Trophoblast cell (in vitro differentiated cells and primary cell): ENCODE data around the gene LIMK1.
A peak's percentile ranks its signal among the peaks of the same experiment; 100 is the strongest.

Source experiments
- DNase-seq, 2 donors: peaks; one replicate each; pipeline ENCODE4 v3.0.0-alpha.2; 2016
- H2AFZ ChIP-seq: 2 replicates; pipeline ENCODE4 v1.6.1; 2013; ENCODE audit warnings: low read length, moderate library complexity, mild to moderate bottlenecking; ENCODE audit not compliant: insufficient read depth, poor library complexity
- H2AK5ac ChIP-seq: 2 replicates; pipeline ENCODE4 v1.6.1; 2013; ENCODE audit warnings: mild to moderate bottlenecking, low read length
- H2BK120ac ChIP-seq: 2 replicates; pipeline ENCODE4 v1.6.1; 2013; ENCODE audit warnings: low read length, mild to moderate bottlenecking, moderate library complexity; ENCODE audit not compliant: insufficient read depth, poor library complexity
- H2BK12ac ChIP-seq: 2 replicates; pipeline ENCODE4 v1.6.1; 2013; ENCODE audit warnings: mild to moderate bottlenecking, low read length, moderate library complexity
- H2BK5ac ChIP-seq: 2 replicates; pipeline ENCODE4 v1.6.1; 2013; ENCODE audit warnings: low read length, low read depth, moderate library complexity, mild to moderate bottlenecking; ENCODE audit not compliant: poor library complexity
- H3K14ac ChIP-seq: 2 replicates; pipeline ENCODE4 v1.6.1; 2013; ENCODE audit warnings: mild to moderate bottlenecking, low read length
- H3K18ac ChIP-seq: 2 replicates; pipeline ENCODE4 v1.6.1; 2013; ENCODE audit warnings: mild to moderate bottlenecking, low read length
- H3K23ac ChIP-seq: 2 replicates; pipeline ENCODE4 v1.6.1; 2013; ENCODE audit warnings: low read length
- H3K27ac ChIP-seq: 2 replicates; pipeline ENCODE4 v1.5.1; 2013; ENCODE audit warnings: low read depth, mild to moderate bottlenecking, inconsistent platforms, low read length, moderate library complexity
- H3K27me3 ChIP-seq: 2 replicates; pipeline ENCODE4 v1.6.1; 2013; ENCODE audit warnings: inconsistent platforms, mild to moderate bottlenecking, low read length, moderate library complexity; ENCODE audit not compliant: insufficient read depth
- H3K36me3 ChIP-seq, 2 experiments: 1 replicate in 1 of 2; 2 replicates in 1 of 2; pipeline ENCODE4 v1.6.1; 2013; ENCODE audit warnings: low read length in 2 of 2, mild to moderate bottlenecking in 2 of 2, moderate library complexity in 1 of 2; ENCODE audit not compliant: insufficient read depth in 2 of 2, control insufficient read depth in 1 of 2
- H3K4ac ChIP-seq: 2 replicates; pipeline ENCODE4 v1.6.1; 2013; ENCODE audit warnings: low read depth, mild to moderate bottlenecking, low read length, moderate library complexity
- H3K4me1 ChIP-seq, 2 experiments: 1 replicate in 1 of 2; 2 replicates in 1 of 2; pipeline ENCODE4 v1.6.1; 2013; ENCODE audit warnings: low read length in 2 of 2, mild to moderate bottlenecking in 2 of 2, moderate library complexity in 1 of 2; ENCODE audit not compliant: insufficient read depth in 2 of 2, control insufficient read depth in 1 of 2
- H3K4me2 ChIP-seq: 2 replicates; pipeline ENCODE4 v1.6.1; 2013; ENCODE audit warnings: inconsistent platforms, mild to moderate bottlenecking, low read length, moderate library complexity
- H3K4me3 ChIP-seq: 2 replicates; pipeline ENCODE4 v1.5.1; 2013; ENCODE audit warnings: mild to moderate bottlenecking, low read depth, low read length, inconsistent platforms
- H3K79me1 ChIP-seq: one replicate; pipeline ENCODE4 v1.6.1; 2013; ENCODE audit warnings: low read length
- H3K79me2 ChIP-seq: 2 replicates; pipeline ENCODE4 v1.6.1; 2013; ENCODE audit warnings: low read length, mild to moderate bottlenecking; ENCODE audit not compliant: control insufficient read depth, insufficient read depth, poor library complexity
- H3K9ac ChIP-seq: 2 replicates; pipeline ENCODE4 v1.6.1; 2013; ENCODE audit warnings: mild to moderate bottlenecking, low read length
- H3K9me3 ChIP-seq: 2 replicates; pipeline ENCODE4 v1.6.1; 2013; ENCODE audit warnings: low read depth, mild to moderate bottlenecking, control low read depth, inconsistent platforms, low read length; ENCODE audit not compliant: insufficient read depth
- H4K12ac ChIP-seq: 2 replicates; pipeline ENCODE4 v1.6.1; 2013; ENCODE audit warnings: low read depth, mild to moderate bottlenecking, low read length, moderate library complexity
- H4K8ac ChIP-seq: 2 replicates; pipeline ENCODE4 v1.6.1; 2013; ENCODE audit warnings: low read depth, mild to moderate bottlenecking, low read length, moderate library complexity
- H4K91ac ChIP-seq: one replicate; pipeline ENCODE4 v1.6.1; 2013; ENCODE audit warnings: low read depth, mild to moderate bottlenecking, low read length, moderate library complexity
- WGBS: extraction: QIAGEN DNeasy Blood & Tissue Kit; methylation state at CpG from one replicate; pipeline ENCODE4 v1.1.7; 2013; ENCODE audit warnings: missing lambda C conversion rate; ENCODE audit not compliant: insufficient read length, insufficient coverage; ENCODE audit errors: extremely low coverage; 5-methylcytosine and 5-hydroxymethylcytosine counted together

The LIMK1 gene

GRCh38 chr7:74058486-74058885, 25.1 kb upstream of the LIMK1 start:
- no peak overlapping the region for H3K14ac ChIP-seq
- no peak overlapping the region for H3K4ac ChIP-seq
- no CpG with 5 or more reads among the region's 7 CpGs for WGBS
- no peak overlapping the region for H4K91ac ChIP-seq
- no peak overlapping the region for H2BK5ac ChIP-seq
- no peak overlapping the region for H2BK120ac ChIP-seq
- no peak overlapping the region for H3K4me3 ChIP-seq
- no peaks in the 10 kb centered on the region for H3K79me1 ChIP-seq
- peaks cover 4% of the 10 kb centered on the region for H3K9me3 ChIP-seq
- H3K9ac ChIP-seq: no peak overlapping the region
- H2AK5ac ChIP-seq: no peak overlapping the region
- H3K27ac ChIP-seq: no peak overlapping the region
- H3K18ac ChIP-seq: no peak overlapping the region
- no peak overlapping the region for H2BK12ac ChIP-seq
- no peak overlapping the region for H3K23ac ChIP-seq
- H3K4me1 ChIP-seq: no peaks in the 10 kb centered on the region
- H4K12ac ChIP-seq: no peak overlapping the region
- H2AFZ ChIP-seq: no peak overlapping the region
- H3K79me2 ChIP-seq: no peaks in the 10 kb centered on the region
- no peak for DNase-seq
- no peak overlapping the region for H3K4me2 ChIP-seq
- H4K8ac ChIP-seq: no peak overlapping the region
- no peaks in the 10 kb centered on the region for H3K27me3 ChIP-seq
- no peaks in the 10 kb centered on the region for H3K36me3 ChIP-seq

- Histone ChIP-seq H3K18ac (no peak overlapping the region), H2AFZ (no peak overlapping the region)
These were observed 24.6 kb upstream of the LIMK1 start for GRCh38 chr7:74059037-74059436.

GRCh38 chr7:74059681-74060588, 23.7 kb upstream of the LIMK1 start:
- no CpG with 5 or more reads among the region's 21 CpGs for WGBS

More at GRCh38 chr7:74059037-74059436, 24.6 kb upstream of the LIMK1 start:
- no peaks in the 10 kb centered on the region for H3K36me3 ChIP-seq
- no peak overlapping the region for H3K9ac ChIP-seq
- no peak overlapping the region for H3K14ac ChIP-seq
- no peak overlapping the region for H2AK5ac ChIP-seq
- no peak for DNase-seq
- no peak overlapping the region for H2BK12ac ChIP-seq
- no peaks in the 10 kb centered on the region for H3K79me1 ChIP-seq
- no peak overlapping the region for H3K4me2 ChIP-seq
- no peaks in the 10 kb centered on the region for H3K4me1 ChIP-seq
- H3K27ac ChIP-seq: no peak overlapping the region
- no CpG with 5 or more reads among the region's 2 CpGs for WGBS
- H2BK120ac ChIP-seq: no peak overlapping the region
- H4K8ac ChIP-seq: no peak overlapping the region
- H4K12ac ChIP-seq: no peak overlapping the region
- H3K27me3 ChIP-seq: no peaks in the 10 kb centered on the region
- H3K23ac ChIP-seq: no peak overlapping the region
- no peaks in the 10 kb centered on the region for H3K79me2 ChIP-seq
- H2BK5ac ChIP-seq: no peak overlapping the region
- H3K9me3 ChIP-seq: peaks cover 7% of the 10 kb centered on the region
- no peak overlapping the region for H4K91ac ChIP-seq
- H3K4me3 ChIP-seq: no peak overlapping the region
- no peak overlapping the region for H3K4ac ChIP-seq

GRCh38 chr7:74061840-74062539, 21.6 kb upstream of the LIMK1 start:
- Histone ChIP-seq H3K27me3 (no peaks in the 10 kb centered on the region), H3K23ac (no peak overlapping the region), H2BK5ac (no peak overlapping the region), H3K9me3 (peaks cover 9% of the 10 kb centered on the region), H2AK5ac (no peak overlapping the region), H3K36me3 (no peaks in the 10 kb centered on the region), H3K14ac (no peak overlapping the region), H4K12ac (no peak overlapping the region), H3K79me2 (no peaks in the 10 kb centered on the region), H2AFZ (no peak overlapping the region), H4K8ac (no peak overlapping the region), H3K4me1 (no peaks in the 10 kb centered on the region), H3K9ac (no peak overlapping the region), H3K27ac (no peak overlapping the region), H3K18ac (no peak overlapping the region), H2BK120ac (no peak overlapping the region), H3K4me3 (no peak overlapping the region), H3K4ac (no peak overlapping the region), H2BK12ac (no peak overlapping the region), H3K4me2 (no peak overlapping the region), H3K79me1 (no peaks in the 10 kb centered on the region), H4K91ac (no peak overlapping the region)
- WGBS: no CpG with 5 or more reads among the region's 20 CpGs
- DNase-seq: peak; percentile 88 to 93

More at GRCh38 chr7:74059681-74060588, 23.7 kb upstream of the LIMK1 start:
- Histone ChIP-seq H4K8ac (no peak overlapping the region), H2AFZ (no peak overlapping the region), H3K27ac (no peak overlapping the region), H2BK120ac (no peak overlapping the region), H2BK5ac (no peak overlapping the region), H3K36me3 (no peaks in the 10 kb centered on the region), H3K4me2 (no peak overlapping the region), H3K18ac (no peak overlapping the region), H3K27me3 (no peaks in the 10 kb centered on the region), H3K4me3 (no peak overlapping the region), H4K91ac (no peak overlapping the region), H3K9me3 (peaks cover 7% of the 10 kb centered on the region), H4K12ac (no peak overlapping the region), H2BK12ac (no peak overlapping the region), H3K14ac (no peak overlapping the region), H3K4me1 (no peaks in the 10 kb centered on the region), H2AK5ac (no peak overlapping the region), H3K9ac (no peak overlapping the region), H3K79me1 (no peaks in the 10 kb centered on the region), H3K23ac (no peak overlapping the region), H3K4ac (no peak overlapping the region), H3K79me2 (no peaks in the 10 kb centered on the region)
- DNase-seq: no peak
